CD4-positive, alpha-beta T cell treated with Interleukin-21 for 1 hour (primary cell): ENCODE data around the gene TTC31.
"Not testable (repeated sequence)": the region's sequence is repeated elsewhere in the genome, so short reads cannot be mapped to it uniquely, and the experiment has no call there.

ENCODE experiments used
- DNase-seq: peaks from one replicate; pipeline ENCODE4 v3.0.0-alpha.2; 2020

TTC31 gene

DNA sequence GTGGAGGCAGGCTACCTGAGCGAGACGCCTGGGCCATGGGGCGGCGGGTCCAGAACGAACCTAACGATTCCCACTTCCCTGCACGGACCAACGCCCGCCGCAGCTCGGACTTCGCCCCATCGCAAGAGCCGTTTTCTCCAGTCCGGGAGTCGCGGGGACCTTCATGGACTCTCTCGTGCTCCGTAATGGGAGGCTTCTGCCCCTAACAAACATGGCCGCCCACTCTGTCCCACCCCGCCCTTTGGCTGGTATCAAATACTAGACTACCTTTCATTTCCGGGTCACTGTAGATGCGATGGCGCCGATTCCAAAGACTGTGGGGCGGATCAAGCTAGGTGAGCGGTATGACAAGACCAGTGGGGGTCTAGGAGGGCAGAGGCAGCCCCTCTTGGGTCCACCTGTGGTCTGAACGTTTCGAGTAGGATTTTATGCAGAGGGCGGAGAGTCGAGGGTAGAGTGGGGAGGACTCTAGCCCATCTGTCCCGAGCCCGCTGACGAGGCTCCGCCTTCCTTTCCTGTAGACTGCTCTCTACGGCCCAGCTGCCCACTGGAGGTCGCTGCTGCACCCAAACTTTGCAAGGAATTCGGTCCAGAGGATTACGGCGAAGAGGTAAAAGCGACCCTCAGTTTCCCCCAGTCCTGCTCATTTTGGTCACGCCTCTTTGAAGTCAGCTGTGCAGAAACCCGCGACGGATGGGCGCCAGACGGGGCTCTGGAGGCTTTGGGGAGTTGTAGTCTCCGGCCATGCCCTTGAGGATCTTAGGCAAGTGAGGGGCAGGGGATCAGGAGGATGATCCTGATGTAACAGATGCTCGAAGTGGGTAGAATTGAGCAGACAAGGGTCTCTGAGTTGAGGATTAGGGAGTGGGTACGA, at the start of gene TTC31, which contains the start of gene CCDC142:
Gene TTC31, plus strand, starts transcription at position 281 of the 874 bp plus-strand sequence. Its CDS starts 15 bp downstream, at position 296.
Gene CCDC142, minus strand, starts transcription at position 198 of the 874 bp plus-strand sequence. Its CDS starts 161 bp downstream, at position 37.
- peak; percentile 95 for DNase-seq

DNA sequence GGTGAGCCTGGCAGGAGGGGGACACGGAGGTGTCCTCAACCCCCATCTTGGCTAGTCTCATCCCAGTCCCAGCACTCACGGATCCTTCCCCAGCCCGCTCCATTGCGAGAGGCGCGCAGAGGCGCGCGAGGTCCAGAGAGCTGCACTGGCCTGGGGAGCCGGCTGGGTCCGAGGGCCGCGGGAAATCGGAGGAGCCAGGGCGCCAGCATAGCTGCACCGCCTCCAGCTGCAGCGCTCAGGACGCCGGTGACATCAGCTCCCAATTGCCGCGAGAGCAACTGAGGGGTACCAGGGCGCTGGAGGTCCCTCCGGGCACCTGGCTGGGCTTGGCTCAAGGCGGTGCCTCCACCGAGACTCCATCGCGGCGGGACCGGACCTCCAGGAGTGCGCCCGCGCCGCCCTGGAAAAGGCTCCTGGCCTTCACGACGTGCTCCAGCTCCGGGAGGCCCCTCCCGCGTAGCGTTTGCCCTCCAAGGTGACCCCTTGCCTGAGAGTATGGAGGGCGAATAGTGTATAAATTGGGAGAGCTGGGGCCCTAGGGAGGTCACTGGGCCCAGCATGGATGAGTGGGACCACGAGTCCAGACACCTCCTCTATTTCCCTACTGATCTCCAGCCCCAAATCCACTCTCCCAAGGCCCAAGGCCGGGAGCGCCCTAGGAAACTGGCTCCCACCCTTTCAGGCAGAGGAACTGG, 46.6 kb upstream of the TTC31 start:
- no peak for DNase-seq

DNA sequence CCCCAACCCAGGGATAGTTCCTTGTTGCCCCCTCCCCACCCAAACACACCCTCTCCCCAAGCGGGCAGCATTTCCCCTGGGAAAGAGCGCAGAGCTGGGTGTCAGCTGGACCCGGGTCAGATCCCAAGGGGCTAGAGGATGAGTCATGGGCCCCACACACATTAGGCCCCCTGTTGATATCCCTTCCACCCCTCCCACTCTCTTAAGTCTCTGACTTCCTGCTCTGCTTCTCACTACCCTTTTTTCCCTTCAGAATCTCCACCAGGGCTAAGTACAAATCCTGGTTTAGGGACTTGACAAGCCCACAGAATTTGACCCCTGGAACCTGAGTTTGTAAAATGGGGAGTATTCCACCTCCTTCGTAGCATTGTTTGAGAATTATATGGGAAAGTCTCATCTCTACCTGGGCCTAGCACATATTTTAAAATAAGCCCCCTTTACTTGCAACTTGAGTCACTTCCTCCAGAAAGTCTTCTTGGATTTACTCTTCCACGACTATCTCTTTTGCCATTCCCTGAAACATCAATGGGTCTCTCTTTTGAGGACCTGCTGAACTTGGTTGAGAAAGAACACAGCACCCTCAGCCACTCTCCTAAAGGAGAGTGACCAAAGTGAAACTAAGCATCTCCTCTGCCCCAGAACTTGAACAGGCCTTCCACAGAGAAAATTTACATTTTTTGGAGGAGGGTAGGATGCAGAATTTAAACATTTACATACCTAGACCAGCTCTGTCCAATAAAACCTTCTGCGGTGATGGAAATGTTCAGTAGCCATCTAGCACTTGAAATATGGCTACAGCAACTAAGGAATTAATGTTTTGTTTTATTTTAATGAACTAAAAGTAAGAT, 45.8 kb upstream of the TTC31 start:
- no peak for DNase-seq

DNA sequence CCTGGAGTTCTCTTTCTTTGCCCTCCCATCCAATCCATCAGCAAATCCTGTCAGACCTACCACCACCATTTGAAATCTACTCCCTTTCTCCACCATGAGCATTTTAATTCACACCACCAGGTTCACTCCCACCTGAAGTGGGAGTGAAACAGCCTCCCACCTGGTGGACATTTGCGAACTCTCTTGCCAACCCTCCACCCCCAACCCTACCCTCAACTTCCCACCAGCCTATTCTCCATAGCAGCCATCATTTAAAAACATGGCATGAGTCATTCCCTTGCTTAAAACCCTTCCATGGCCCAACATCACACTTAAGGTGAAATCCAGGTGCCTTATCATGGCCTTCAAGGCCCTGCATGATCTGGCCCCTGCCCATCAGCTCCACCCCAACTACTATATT, 44.6 kb upstream of the TTC31 start:
- no peak for DNase-seq

DNA sequence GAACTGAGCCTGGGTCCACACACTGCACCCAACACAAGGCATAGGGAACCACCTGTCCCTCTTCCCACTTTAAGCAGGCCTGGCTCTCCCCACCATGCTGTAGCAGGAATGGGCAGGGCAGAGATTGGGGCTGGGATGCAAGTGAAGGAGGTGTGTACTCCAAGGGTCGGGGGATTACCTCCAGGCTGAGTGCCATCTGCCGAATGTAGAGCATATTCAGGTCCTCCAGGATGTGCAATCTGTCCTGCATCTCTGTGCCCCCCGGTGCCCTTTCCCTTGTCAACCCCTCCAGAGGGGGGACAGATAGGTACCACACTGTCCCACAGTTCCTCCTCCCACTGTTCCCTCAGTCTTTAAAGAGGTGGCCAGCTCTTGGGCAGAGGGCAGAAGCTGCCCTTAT, 43.5 kb upstream of the TTC31 start:
- DNase-seq, result no peak

- DNase-seq, result no peak
These were observed 43.0 kb upstream of the TTC31 start for GRCh38 chr2:74439803-74440377.

- peak; percentile 47 for DNase-seq
These were observed 42.3 kb upstream of the TTC31 start for GRCh38 chr2:74440378-74441169.

- DNase-seq, result no peak
These were observed 41.7 kb upstream of the TTC31 start for GRCh38 chr2:74441170-74441689.

DNA sequence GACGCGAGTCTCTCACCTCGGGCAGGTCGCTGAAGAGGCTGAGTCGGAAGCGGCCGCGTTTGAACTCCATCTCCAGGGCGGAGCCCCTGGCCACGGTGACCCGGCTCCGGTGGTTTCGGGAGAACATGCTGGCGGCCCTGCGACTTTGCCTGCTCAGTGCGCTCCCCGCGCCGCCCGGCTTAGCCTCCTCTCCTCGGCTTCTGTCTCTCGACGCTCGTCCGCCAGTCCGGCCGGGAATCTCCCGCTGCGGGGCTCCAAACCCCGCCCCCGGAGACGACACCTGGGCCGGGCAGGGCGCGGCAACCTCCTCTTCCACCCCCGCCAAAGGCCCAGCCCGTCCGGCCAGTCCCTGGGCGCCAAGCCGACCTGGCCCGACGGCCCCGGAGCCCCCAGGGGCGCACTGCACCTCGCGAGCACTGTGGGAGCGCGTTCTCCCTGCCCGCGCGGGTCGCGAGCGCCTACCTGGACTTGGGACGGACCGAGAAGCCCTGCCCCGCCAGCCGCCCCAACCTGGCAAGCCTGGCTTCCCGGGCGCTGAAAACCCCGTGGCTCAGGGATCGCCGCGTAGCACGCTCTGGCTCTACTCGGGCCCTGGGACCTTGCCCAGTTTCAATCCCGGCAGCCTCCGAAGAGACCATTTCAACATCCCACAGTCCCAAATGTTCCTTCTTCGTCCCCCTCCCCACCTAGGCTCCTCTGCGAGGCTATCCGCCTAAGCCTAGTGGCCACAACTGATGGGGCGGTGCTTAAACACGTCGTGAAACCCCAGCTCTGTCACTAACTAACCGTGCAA, 41.0 kb upstream of the TTC31 start, which contains the start of gene RTKN:
Gene RTKN, minus strand, starts transcription at position 248 of the 793 bp plus-strand sequence. Its CDS starts 121 bp downstream, at position 127.
- DNase-seq, result peak; percentile 44

DNA sequence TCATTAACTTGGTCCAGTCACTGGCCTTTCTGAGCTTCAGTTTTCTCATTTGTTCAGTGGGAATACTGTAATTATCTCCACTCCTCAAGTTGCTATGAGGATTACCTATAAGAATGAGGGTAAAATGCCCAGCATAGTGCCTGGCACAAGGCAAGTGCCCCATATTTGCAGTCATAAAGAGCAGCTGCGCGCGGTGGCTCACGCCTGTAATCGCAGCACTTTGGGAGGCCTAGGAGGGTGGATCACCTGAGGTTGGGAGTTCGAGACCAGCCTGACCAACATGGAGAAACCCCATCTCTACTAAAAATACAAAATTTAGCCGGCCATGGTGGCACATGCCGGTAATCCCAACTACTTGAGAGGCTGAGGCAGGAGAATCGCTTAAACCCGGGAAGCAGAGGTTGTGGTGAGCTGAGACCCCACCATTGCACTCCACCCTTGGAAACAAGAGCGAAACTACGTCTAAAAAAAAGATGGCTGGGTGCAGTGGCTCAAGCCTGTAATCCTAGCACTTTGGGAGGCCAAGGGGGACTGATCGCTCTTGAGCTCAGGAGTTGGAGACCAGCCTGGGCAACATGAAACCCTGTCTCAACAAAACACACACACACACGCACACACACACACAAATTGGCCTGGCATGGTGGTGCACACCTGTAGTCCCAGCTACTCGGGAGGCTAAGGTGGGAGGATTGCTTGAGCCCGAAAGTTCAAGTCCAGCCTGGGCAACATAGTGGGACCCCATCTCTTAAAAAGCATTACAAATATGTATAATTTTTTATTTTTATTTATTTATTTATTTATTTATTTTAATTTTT, 40.2 kb upstream of the TTC31 start:
- not testable (repeated sequence) for DNase-seq

GRCh38 chr2:74444498-74445318, 38.2 kb upstream of the TTC31 start:
- no peak for DNase-seq

GRCh38 chr2:74447230-74447999, 35.5 kb upstream of the TTC31 start:
- DNase-seq, result no peak

DNA sequence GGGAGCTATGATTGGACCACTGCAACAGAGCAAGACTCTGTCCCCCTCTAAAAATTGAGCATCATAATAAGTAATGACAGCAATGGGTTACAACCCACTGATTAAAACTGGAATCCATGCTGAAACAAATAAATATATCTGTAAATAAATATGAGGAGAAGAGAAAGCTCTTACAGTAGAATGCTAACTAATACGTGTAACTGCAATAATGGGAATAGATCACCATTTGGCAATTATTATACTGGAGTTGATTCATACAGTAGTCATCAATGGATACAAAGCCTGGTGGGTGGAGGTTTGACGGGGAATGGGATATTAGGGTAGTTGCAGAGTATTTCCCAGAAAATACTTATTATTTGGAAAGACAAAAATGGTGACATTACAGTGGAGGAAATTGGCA, 34.1 kb upstream of the TTC31 start:
- DNase-seq, result no peak

DNA sequence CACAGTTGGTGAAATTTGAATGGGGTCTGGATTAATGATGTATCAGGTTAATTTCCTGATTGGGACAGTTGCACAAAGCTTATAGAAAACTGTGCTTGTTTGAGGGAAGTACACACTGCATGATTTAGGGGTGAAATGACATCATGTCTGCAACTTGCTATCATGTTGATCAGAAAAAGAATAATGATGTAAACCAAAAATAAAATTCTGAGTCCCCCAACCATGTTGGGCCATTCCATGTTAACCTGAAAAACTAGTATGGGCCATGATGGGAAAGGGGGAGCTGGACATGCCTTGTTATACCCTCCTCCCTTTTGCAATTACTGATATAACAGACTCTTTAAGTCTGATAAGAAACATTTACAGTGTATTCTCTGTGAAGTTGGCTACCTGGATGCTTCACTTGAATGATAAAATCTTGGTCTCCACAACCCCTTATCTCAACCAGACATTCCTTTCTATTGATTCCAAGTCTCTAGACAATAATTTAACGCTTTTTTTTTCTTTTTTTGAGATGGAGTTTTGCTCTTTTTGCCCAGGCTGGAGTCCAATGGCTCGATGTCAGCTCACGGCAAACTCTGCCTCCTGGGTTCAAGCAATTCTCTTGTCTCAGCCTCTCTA, 32.2 kb upstream of the TTC31 start:
- no peak for DNase-seq

DNA sequence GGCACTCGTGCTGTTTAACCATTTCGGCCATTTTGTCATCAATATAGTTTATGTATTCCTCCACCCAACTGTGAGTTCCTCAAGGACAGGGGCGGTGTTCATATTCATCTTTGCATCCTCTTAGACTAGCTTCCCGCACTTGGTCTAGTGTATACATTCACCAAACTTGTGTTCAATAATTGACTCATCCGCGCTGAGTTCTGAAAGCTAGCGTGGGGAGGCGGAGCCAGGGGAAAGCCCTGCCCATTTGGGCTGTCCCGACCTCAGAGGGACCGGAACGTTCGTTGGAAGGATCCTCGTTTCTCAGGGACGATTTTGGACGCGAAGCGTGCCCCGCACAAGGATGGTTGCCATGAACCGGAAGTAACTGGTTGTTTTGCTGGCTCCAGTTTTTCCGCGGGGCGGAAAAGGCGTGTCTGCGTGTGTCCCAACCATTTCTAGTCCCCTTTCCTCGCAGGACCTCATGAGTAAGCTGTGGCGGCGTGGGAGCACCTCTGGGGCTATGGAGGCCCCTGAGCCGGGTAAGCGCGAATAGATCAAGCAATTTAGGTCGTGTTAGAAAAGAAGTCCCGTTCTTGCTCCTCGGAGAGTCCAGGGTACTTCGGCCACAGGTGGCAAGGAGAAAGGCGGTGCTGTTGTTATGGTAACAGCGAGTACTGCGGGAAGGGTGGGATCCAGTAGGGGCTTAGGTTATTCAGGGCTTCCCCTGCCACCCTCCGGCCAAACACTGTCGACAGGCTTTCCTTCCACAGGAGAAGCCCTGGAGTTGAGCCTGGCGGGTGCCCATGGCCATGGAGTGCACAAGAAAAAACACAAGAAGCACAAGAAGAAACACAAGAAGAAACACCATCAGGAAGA, 28.0 kb upstream of the TTC31 start, which contains the start of gene INO80B:
Gene INO80B, plus strand, starts transcription at position 434 of the 858 bp plus-strand sequence. Its CDS starts 30 bp downstream, at position 464.
- DNase-seq, result peak; percentile 99

GRCh38 chr2:74457129-74457548, 25.7 kb upstream of the TTC31 start:
- no peak for DNase-seq
